PC-9 (cell line): ENCODE results near the gene HSP90AB1. TPM values are rescaled to one million over a fixed set of nuclear protein-coding genes. Genes with fewer than 3 reads are reported as not detected.
A peak's percentile ranks its signal among the peaks of the same experiment; 100 is the strongest.

ENCODE experiments used
- BruUV-seq: library from RNA; stranded (reverse); fragments of 400-500 nt; replicated peaks from 2 replicates; lab custom pipeline; 2021; lab: Mats Ljungman, UMichigan
- CTCF ChIA-PET: fragments of 300-600 bp; sonication (Branson Sonifier 250); formaldehyde crosslinking; loops from one replicate; lab custom pipeline; 2022; ENCODE audit warnings: antibody characterized with exemption; lab: Charles Lee
- POLR2A ChIA-PET: fragments of 300-600 bp; sonication (Branson Sonifier 250); formaldehyde crosslinking; loops from one replicate; lab custom pipeline; 2022; ENCODE audit warnings: antibody characterized with exemption; ENCODE audit not compliant: unreplicated experiment; lab: Charles Lee
- DNase-seq, 2 experiments: peaks; one replicate each; pipeline versions ENCODE4 v3.0.0 to v3.0.0-alpha.2; 2015 to 2022; ENCODE audit warnings: mixed read lengths in 1 of 2
- H2AFZ ChIP-seq: fragments of 200-600 bp; sonication (generic); 2 replicates; pipeline ENCODE4 v1.8.1; 2017; ENCODE audit warnings: antibody characterized with exemption
- H3F3A ChIP-seq: fragments of 200-600 bp; sonication (generic); 2 replicates; pipeline ENCODE4 v1.8.1; 2017; ENCODE audit warnings: antibody characterized with exemption, mild to moderate bottlenecking, low read depth; ENCODE audit not compliant: insufficient read depth
- H3K27ac ChIP-seq: fragments of 200-600 bp; sonication (generic); 2 replicates; pipeline ENCODE4 v1.6.1; 2016; ENCODE audit warnings: mixed run types
- H3K27me3 ChIP-seq: fragments of 200-600 bp; sonication (generic); 2 replicates; pipeline ENCODE4 v1.6.1; 2016; ENCODE audit warnings: low read depth, mixed run types; ENCODE audit not compliant: insufficient read depth
- H3K36me3 ChIP-seq: fragments of 200-600 bp; sonication (generic); 2 replicates; pipeline ENCODE4 v1.6.1; 2016; ENCODE audit warnings: low read depth, mixed run types
- H3K4me1 ChIP-seq: fragments of 200-600 bp; sonication (generic); replicated peaks from 2 replicates; pipeline ENCODE4 v1.6.1; 2016; ENCODE audit warnings: mixed run types; ENCODE audit not compliant: insufficient read depth
- H3K4me2 ChIP-seq: fragments of 200-600 bp; sonication (generic); 2 replicates; pipeline ENCODE4 v1.6.1; 2017; ENCODE audit warnings: mixed run types
- H3K4me3 ChIP-seq: fragments of 200-600 bp; sonication (generic); 2 replicates; pipeline ENCODE4 v1.6.1; 2016; ENCODE audit warnings: mixed run types
- H3K79me2 ChIP-seq: fragments of 200-600 bp; sonication (generic); 2 replicates; pipeline ENCODE4 v1.6.1; 2017; ENCODE audit warnings: low read depth, mixed run types
- H3K9me2 ChIP-seq: fragments of 200-600 bp; sonication (generic); 2 replicates; pipeline ENCODE4 v1.8.1; 2017; ENCODE audit warnings: mild to moderate bottlenecking; ENCODE audit not compliant: insufficient read depth
- H3K9me3 ChIP-seq: fragments of 200-600 bp; sonication (generic); 2 replicates; pipeline ENCODE4 v1.8.1; 2016; ENCODE audit warnings: low read depth; ENCODE audit not compliant: insufficient read depth
- H4K20me1 ChIP-seq: fragments of 200-600 bp; sonication (generic); 2 replicates; pipeline ENCODE4 v1.8.1; 2017; ENCODE audit not compliant: insufficient read depth
- EZH2 ChIP-seq: fragments of 200-600 bp; sonication (generic); IDR thresholded peaks from 2 replicates; pipeline ENCODE4 v1.8.0; 2017; ENCODE audit warnings: antibody characterized with exemption, low read depth
- intact Hi-C: fragments of 100-400 bp; cut with micrococcal nuclease; formaldehyde crosslinking; loops from one replicate; pipeline ENCODE4 v1.10.0; 2022; ENCODE audit not compliant: unreplicated experiment
- total RNA-seq: library from RNA; stranded (reverse); gene quantifications from 2 replicates; pipeline ENCODE4 v1.2.3, GENCODE V29; 2021
- TF ChIP-seq, protein P1 (sequence below): fragments of 200-600 bp; sonication (generic); conservative IDR thresholded peaks from 2 replicates; pipeline ENCODE4 v1.6.1; 2017; ENCODE audit warnings: mixed run types, antibody characterized with exemption, mild to moderate bottlenecking, moderate library complexity

The HSP90AB1 gene
- total RNA-seq, 1 experiment from 2014 or later: 1,136 TPM

DNA sequence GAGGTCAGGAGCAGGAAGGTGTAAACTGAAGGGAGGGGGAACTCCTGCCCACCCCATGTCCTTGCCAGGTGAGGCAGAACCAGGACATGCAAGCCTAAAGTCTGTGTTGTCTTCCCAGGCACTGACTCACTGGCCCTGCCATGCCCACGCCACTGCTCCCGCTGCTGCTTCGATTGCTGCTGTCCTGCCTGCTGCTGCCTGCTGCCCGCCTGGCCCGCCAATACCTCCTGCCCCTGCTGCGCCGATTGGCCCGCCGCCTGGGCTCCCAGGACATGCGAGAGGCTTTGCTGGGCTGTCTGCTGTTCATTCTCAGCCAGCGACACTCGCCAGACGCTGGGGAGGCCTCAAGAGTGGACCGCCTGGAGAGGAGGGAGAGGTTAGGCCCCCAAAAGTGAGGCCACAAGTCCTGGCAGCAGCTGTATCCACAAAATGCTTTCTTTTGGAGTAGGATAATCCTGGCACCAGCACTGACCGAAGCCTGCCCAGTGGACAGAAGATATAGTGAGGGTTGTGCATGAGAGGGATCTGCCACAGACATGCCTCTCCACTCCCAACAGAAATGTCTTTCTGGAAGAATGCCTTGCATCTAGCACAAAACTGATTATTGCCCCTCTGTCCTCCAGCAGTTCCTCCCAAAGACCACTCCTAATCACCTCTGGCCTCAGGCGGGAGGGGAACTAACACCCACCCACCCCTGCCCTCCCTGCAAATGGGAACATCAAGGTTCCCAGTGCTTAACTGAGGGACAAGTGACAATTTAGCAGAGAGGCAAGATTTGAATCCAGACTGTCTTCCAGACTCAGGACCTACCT is 29.4 kb upstream of the HSP90AB1 start:
- TF ChIP-seq EZH2: no peak
- TF ChIP-seq, protein P1, sequence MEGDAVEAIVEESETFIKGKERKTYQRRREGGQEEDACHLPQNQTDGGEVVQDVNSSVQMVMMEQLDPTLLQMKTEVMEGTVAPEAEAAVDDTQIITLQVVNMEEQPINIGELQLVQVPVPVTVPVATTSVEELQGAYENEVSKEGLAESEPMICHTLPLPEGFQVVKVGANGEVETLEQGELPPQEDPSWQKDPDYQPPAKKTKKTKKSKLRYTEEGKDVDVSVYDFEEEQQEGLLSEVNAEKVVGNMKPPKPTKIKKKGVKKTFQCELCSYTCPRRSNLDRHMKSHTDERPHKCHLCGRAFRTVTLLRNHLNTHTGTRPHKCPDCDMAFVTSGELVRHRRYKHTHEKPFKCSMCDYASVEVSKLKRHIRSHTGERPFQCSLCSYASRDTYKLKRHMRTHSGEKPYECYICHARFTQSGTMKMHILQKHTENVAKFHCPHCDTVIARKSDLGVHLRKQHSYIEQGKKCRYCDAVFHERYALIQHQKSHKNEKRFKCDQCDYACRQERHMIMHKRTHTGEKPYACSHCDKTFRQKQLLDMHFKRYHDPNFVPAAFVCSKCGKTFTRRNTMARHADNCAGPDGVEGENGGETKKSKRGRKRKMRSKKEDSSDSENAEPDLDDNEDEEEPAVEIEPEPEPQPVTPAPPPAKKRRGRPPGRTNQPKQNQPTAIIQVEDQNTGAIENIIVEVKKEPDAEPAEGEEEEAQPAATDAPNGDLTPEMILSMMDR: no peak
- 0 out of 2 replicates have a peak, but pooled peaks cover 4% of the 10 kb centered on the region for H3K79me2 ChIP-seq
- H3K9me2 ChIP-seq: no peaks in the 10 kb centered on the region
- no peak overlapping the region for H3K4me3 ChIP-seq
- H2AFZ ChIP-seq: no peak overlapping the region
- BruUV-seq: no TSS peak
- peak overlapping the region; percentile 86; the same call in 1 of the 2 replicates for H3K4me2 ChIP-seq
- H4K20me1 ChIP-seq: no peaks in the 10 kb centered on the region
- ChIA-PET POLR2A (no interaction called here), CTCF (no interaction called here)
- peaks cover 19% of the 10 kb centered on the region; the same call in 1 of the 2 replicates for H3F3A ChIP-seq
- intact Hi-C loops: no loop called here
- peak overlapping the region; percentile 50 for H3K27ac ChIP-seq
- H3K9me3 ChIP-seq: no peaks in the 10 kb centered on the region
- H3K27me3 ChIP-seq: no peaks in the 10 kb centered on the region
- H3K36me3 ChIP-seq: no peaks in the 10 kb centered on the region
- H3K4me1 ChIP-seq: peaks cover 19% of the 10 kb centered on the region
- no peak for DNase-seq

DNA sequence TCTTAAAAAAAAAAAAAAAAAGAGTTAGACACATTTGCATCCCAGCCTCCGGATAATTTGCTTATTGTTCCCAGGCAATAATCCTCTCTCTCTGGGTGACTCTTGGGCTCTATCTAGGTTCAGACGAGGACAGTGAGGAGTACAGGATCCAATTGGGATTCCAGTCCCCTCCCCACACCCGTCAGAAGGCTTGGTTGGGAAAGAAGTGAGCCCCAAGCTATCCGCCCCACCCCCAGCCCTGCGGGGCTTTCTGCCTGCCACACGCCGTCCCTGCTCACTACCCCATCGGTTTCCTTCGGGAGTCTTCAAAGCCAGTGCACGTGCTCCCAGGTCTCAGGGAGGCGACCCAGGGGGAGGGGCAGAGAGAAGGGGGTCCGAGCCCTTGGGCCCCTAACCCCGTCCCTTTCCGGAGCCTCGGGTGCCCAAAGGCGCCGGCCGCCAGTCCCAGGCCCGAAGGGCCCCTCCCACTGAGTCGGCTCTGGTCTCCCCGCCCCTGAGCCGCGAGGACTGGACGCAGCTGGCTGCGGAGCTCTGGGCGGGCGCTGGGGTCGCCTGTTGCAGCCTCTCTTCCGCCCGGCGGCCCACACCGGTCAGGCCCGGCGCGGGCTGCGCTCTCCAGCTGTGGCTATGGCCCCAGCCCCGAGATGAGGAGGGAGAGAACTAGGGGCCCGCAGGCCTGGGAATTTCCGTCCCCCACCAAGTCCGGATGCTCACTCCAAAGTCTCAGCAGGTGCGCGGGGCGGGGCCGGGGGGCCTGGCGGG is 27.7 kb upstream of the HSP90AB1 start:
- Histone ChIP-seq H3K4me2 (peak overlapping the region; percentile 86), H3K4me3 (peak overlapping the region; percentile 64), H3K79me2 (peaks cover 4% of the 10 kb centered on the region; the same call in 1 of the 2 replicates), H3K9me3 (no peaks in the 10 kb centered on the region), H3K9me2 (no peaks in the 10 kb centered on the region), H2AFZ (peak overlapping the region; percentile 93), H3K27me3 (no peaks in the 10 kb centered on the region), H3K4me1 (peaks cover 27% of the 10 kb centered on the region), H3F3A (peaks cover 24% of the 10 kb centered on the region; the same call in 1 of the 2 replicates), H4K20me1 (no peaks in the 10 kb centered on the region), H3K36me3 (no peaks in the 10 kb centered on the region), H3K27ac (peak overlapping the region; percentile 50)
- ChIA-PET POLR2A (interaction anchor here (0.5 to 0.7 kb wide), 5 partner anchors 18 to 418 kb away, joined by 3 to 14 read pairs (median 5); no protein-coding TSS in a partner anchor), CTCF (interaction anchor here (0.6 to 1.0 kb wide), 2 partner anchors 36 to 47 kb away, joined by 3 read pairs; no protein-coding TSS in a partner anchor)
- TF ChIP-seq, protein P1: no peak
- no peak for TF ChIP-seq EZH2
- TSS peak; percentile 66 for BruUV-seq
- DNase-seq: peak; percentile 67 to 85
- intact Hi-C loops: no loop called here
